Measurements from ENCODE around the gene CAP1. TPM values are rescaled to one million over a fixed set of nuclear protein-coding genes. Genes with fewer than 3 reads are reported as not detected.
A peak's percentile ranks its signal among the peaks of the same experiment; 100 is the strongest.

Gene CAP1
- polyA plus RNA-seq, 3 donors: 400 to 941 (median 876) TPM

DNA sequence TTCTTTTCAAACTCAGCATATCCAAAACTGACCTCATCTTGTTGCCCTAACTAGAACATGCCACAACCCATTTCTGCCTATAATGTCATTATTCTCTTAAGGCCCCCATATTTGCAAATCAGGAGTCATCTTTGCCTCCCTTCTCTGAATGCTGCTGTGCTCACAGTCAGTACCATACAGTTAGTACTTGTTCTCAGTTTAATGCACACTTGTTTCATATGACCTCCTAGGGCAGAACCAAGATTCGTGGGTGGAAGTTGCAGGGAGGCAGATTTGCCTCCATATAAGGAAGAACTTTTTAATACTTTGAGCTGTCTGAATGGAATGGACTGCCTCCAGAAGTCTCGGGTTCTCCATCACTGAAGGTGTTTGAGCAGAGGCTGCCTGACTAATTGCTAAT, 9.2 kb downstream of the CAP1 start:
- no peaks in the 10 kb centered on the region for H3K9me3 ChIP-seq (replicated peaks in 1 of 2; ENCODE audit: control insufficient read depth in 1 of 2, insufficient read depth in 1 of 2, low read length in 2 of 2)
- DNase-seq: no peak
- peak overlapping the region; percentile 3 for H3K4me2 ChIP-seq (replicated peaks; ENCODE audit: extremely low read depth, low read length, poor library complexity, severe bottlenecking)
- H3K36me3 Mint-ChIP-seq: peaks cover 31 to 70% of the 10 kb centered on the region in 2 donors
- H3K36me3 ChIP-seq (replicated peaks in 1 of 2; ENCODE audit: control insufficient read depth in 1 of 2, insufficient read depth in 2 of 2, low read length in 2 of 2): peaks cover 15 to 52% of the 10 kb centered on the region in 2 donors
- peak overlapping the region in 6 of 7 donors; percentile 57 to 90 (median 76) for H3K27ac Mint-ChIP-seq
- TF ChIP-seq, protein P1, sequence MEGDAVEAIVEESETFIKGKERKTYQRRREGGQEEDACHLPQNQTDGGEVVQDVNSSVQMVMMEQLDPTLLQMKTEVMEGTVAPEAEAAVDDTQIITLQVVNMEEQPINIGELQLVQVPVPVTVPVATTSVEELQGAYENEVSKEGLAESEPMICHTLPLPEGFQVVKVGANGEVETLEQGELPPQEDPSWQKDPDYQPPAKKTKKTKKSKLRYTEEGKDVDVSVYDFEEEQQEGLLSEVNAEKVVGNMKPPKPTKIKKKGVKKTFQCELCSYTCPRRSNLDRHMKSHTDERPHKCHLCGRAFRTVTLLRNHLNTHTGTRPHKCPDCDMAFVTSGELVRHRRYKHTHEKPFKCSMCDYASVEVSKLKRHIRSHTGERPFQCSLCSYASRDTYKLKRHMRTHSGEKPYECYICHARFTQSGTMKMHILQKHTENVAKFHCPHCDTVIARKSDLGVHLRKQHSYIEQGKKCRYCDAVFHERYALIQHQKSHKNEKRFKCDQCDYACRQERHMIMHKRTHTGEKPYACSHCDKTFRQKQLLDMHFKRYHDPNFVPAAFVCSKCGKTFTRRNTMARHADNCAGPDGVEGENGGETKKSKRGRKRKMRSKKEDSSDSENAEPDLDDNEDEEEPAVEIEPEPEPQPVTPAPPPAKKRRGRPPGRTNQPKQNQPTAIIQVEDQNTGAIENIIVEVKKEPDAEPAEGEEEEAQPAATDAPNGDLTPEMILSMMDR (IDR thresholded peaks at IDR 0.05): no peak
- H3K27me3 Mint-ChIP-seq (ENCODE audit: low read depth in 3 of 3): no peaks in the 10 kb centered on the region
- H3K4me3 ChIP-seq (replicated peaks in 1 of 3; ENCODE audit: low read depth in 2 of 3, low read length in 3 of 3): peak overlapping the region in 1 of 3 experiments; percentile 2
- H3K4me1 Mint-ChIP-seq: peaks cover 88% of the 10 kb centered on the region
- H3K4me1 ChIP-seq (ENCODE audit: control insufficient read depth in 1 of 2, insufficient read depth in 2 of 2, low read length in 2 of 2): peaks cover 86 to 96% of the 10 kb centered on the region in 2 donors
- H3K79me2 ChIP-seq (ENCODE audit: insufficient read depth, low read length): peaks cover 100% of the 10 kb centered on the region
- H3K9me3 Mint-ChIP-seq: no peaks in the 10 kb centered on the region
- peak overlapping the region in 1 of 2 donors; percentile 65 for H3K27ac ChIP-seq (ENCODE audit: low read depth in 1 of 2, low read length in 2 of 2)
- 50% methylated on average over 2 of the region's 2 CpGs for WGBS (ENCODE audit: insufficient coverage)
- peaks cover 100% of the 10 kb centered on the region for H4K20me1 ChIP-seq (ENCODE audit: insufficient read depth, low read length)
- no peak overlapping the region for H2AFZ ChIP-seq (ENCODE audit: insufficient read depth, low read depth, low read length, poor library complexity, severe bottlenecking)
- H3K4me3 Mint-ChIP-seq: peak overlapping the region in 1 of 2 donors; percentile 1
- no peak overlapping the region for H3K9ac ChIP-seq (ENCODE audit: insufficient read depth, low read length, poor library complexity, severe bottlenecking)
- intact Hi-C loops (cut with micrococcal nuclease): no loop called here
- no peaks in the 10 kb centered on the region for H3K27me3 ChIP-seq (ENCODE audit: control insufficient read depth in 2 of 2, insufficient read depth in 2 of 2, low read length in 2 of 2)

DNA sequence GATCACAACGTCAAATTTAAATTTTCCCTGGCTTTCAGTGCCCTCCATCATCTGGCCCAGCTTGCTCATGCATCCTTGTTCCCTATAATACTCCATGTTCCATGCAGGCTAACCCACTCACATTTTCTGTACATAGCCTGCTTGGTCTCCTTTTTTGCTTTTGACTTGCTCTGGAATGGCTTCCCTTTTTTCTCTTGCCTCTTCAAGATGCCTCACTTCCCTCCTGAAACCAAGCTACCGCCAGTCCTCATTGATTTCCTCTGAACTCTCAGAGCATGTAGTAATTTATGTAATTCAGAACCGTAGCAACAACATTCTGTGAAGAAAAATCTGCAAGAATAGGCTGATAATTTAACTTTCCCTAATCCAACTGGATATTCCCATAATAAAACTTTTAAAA, 10.3 kb downstream of the CAP1 start:
- Histone ChIP-seq H3K4me2 (replicated peaks; ENCODE audit: extremely low read depth, low read length, poor library complexity, severe bottlenecking) (peak overlapping the region; percentile 43), H3K27ac (ENCODE audit: low read depth in 1 of 2, low read length in 2 of 2) (peak overlapping the region in 1 of 2 donors; percentile 65), H2AFZ (ENCODE audit: insufficient read depth, low read depth, low read length, poor library complexity, severe bottlenecking) (no peak overlapping the region), H3K4me1 (ENCODE audit: control insufficient read depth in 1 of 2, insufficient read depth in 2 of 2, low read length in 2 of 2) (peaks cover 83 to 95% of the 10 kb centered on the region in 2 donors), H3K9me3 (replicated peaks in 1 of 2; ENCODE audit: control insufficient read depth in 1 of 2, insufficient read depth in 1 of 2, low read length in 2 of 2) (no peaks in the 10 kb centered on the region), H4K20me1 (ENCODE audit: insufficient read depth, low read length) (peaks cover 100% of the 10 kb centered on the region), H3K27me3 (ENCODE audit: control insufficient read depth in 2 of 2, insufficient read depth in 2 of 2, low read length in 2 of 2) (no peaks in the 10 kb centered on the region), H3K36me3 (replicated peaks in 1 of 2; ENCODE audit: control insufficient read depth in 1 of 2, insufficient read depth in 2 of 2, low read length in 2 of 2) (peaks cover 14 to 49% of the 10 kb centered on the region in 2 donors), H3K4me3 (replicated peaks in 1 of 3; ENCODE audit: low read depth in 2 of 3, low read length in 3 of 3) (peak overlapping the region in 1 of 3 experiments; percentile 49), H3K9ac (ENCODE audit: insufficient read depth, low read length, poor library complexity, severe bottlenecking) (no peak overlapping the region), H3K79me2 (ENCODE audit: insufficient read depth, low read length) (peaks cover 100% of the 10 kb centered on the region)
- 11% methylated on average over 1 of the region's 3 CpGs for WGBS (ENCODE audit: insufficient coverage)
- Mint-ChIP-seq H3K27ac (peak overlapping the region; percentile 30 to 90 (median 70)), H3K36me3 (peaks cover 36 to 75% of the 10 kb centered on the region in 2 donors), H3K4me3 (peak overlapping the region in 1 of 2 donors; percentile 47), H3K4me1 (peaks cover 88% of the 10 kb centered on the region), H3K9me3 (no peaks in the 10 kb centered on the region), H3K27me3 (ENCODE audit: low read depth in 3 of 3) (no peaks in the 10 kb centered on the region)
- intact Hi-C loops (cut with micrococcal nuclease): no loop called here
- peak; percentile 44 to 64 (median 58) for DNase-seq
- TF ChIP-seq, protein P1 (IDR thresholded peaks at IDR 0.05): no peak

All from CD14-positive monocyte (primary cell).